ENCODE results near the gene TTC36. TPM values are rescaled to one million over a fixed set of nuclear protein-coding genes. Genes with fewer than 3 reads are reported as not detected.
A peak's percentile ranks its signal among the peaks of the same experiment; 100 is the strongest.

Gene TTC36
- total and polyA plus RNA-seq, 10 of the 15 experiments (the other 5 are each of a cell fraction or from before 2014, with no cell fraction given) = 0.28 to 0.78 (median 0.59) TPM; not detected in 7

DNA sequence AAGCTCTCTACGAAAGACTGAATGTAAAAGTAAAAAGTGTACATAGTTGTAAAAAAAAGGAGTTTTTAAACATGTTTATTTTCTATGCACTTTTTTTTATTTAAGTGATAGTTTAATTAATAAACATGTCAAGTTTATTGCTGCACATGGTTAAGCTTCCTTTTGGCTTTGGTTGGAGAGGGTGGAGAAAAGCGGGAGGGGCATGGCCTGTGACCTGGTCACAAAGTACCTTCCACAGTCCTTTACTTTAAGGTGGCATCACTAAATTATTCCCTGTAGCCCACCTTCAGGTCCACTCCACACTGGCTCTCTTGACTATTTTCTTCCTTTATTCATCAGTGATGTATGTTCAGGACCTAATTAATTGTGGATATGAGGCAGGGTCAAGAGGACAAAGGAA lies 586 bp upstream of the TTC36 start (continued):
- no peak for TF ChIP-seq TCF3 (IDR thresholded peaks at IDR 0.05; ENCODE audit: borderline replicate concordance, insufficient read depth, low read depth, low read length)

DNA sequence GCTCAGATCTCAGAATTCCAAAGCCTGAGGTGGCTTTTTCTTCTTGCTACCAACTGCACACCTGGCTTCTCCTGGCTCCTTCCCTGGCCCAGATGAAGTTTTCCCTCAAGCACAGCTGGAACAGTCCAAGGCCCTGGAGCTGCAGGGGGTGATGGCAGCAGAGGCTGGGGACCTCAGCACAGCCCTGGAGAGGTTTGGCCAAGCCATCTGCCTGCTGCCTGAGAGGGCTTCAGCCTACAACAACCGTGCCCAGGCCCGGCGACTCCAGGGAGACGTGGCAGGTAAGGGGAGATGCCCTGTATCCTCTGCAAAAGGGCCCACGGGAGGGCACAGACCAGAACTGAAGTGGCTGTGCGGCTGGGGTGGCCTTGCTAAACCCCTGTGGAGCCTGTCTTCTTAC lies 1.2 kb downstream of the TTC36 start:
- Histone ChIP-seq H4K20me1 (ENCODE audit: control insufficient read depth, insufficient read depth) (no peaks in the 10 kb centered on the region; the same call in 1 of the 2 replicates), H3K36me3 (ENCODE audit: control insufficient read depth in 2 of 2, insufficient read depth in 2 of 2, low read length in 1 of 2) (peaks cover 5 to 9% of the 10 kb centered on the region in 2 experiments), H3K27me3 (replicated peaks in 1 of 2; ENCODE audit: control insufficient read depth in 2 of 2, insufficient read depth in 2 of 2, low read length in 1 of 2) (no peaks in the 10 kb centered on the region), H3K4me1 (ENCODE audit: control insufficient read depth, insufficient read depth, low read length) (0 out of 2 replicates have a peak, but pooled peaks cover 3% of the 10 kb centered on the region), H3K4me3 (no peak overlapping the region), H3K27ac (ENCODE audit: control insufficient read depth, insufficient read depth) (no peak overlapping the region), H3K4me2 (ENCODE audit: control insufficient read depth, insufficient read depth) (no peak overlapping the region), H3K9ac (ENCODE audit: control insufficient read depth, insufficient read depth, low read length) (no peak overlapping the region), H3K79me2 (ENCODE audit: control insufficient read depth, insufficient read depth, low read length) (no peaks in the 10 kb centered on the region), H3K9me3 (replicated peaks; ENCODE audit: control insufficient read depth, insufficient read depth, low read length) (no peaks in the 10 kb centered on the region), H2AFZ (ENCODE audit: control insufficient read depth, low read depth, low read length) (no peak overlapping the region)
- intact Hi-C loops (cut with micrococcal nuclease; ENCODE audit: unreplicated experiment) = no loop called here
- CTCF ChIA-PET = no interaction called here
- POLR2A ChIA-PET = no interaction called here
- SMC1A ChIA-PET (ENCODE audit: uncharacterized antibody, unreplicated experiment) = no interaction called here
- no peak for ATAC-seq
- TF ChIP-seq SIX5 (IDR thresholded peaks at IDR 0.05; ENCODE audit: low read depth, low read length, severe bottlenecking) (no peak), HDGF (IDR thresholded peaks at IDR 0.05) (no peak)
- BruUV-seq (replicated peaks) = no TSS peak
- RAD21 ChIA-PET (ENCODE audit: unreplicated experiment) = no interaction called here
- in situ Hi-C loops (cut with MboI) = no loop called here
- FAIRE-seq = no peak
- WGBS (ENCODE audit: insufficient coverage, insufficient replicate concordance, low lambda C conversion rate, missing lambda C conversion rate) = 93% methylated on average over 6 of the region's 6 CpGs
- no peak for DNase-seq (ENCODE audit: low read depth, low spot score)

DNA sequence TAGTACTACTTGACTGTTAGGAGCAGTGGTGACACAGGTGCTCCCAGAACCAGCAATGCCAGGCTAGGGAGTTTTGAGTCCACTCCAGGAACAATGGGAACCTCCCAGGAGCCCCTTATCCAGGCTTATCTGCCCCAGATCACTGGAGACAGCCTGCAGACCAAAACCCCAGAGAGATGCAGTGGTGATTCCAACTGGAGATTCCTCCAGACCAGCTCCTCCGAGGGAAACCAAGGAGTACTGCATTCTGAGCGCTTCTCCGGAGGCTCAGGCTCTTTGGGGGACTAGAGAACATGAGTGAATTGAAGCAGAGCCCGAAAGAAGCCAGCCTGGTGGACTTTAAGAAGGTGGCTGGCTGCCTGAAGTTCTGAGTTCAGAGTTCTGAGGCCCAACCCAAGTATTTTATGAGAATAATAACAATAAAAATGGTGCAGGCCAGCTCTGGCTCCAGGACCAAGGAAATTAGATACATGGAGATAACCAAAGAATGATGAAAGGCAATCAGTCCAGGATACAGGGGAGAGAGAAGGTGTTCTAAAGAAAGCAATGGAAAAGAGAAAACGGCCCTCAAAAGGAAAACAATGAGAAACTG lies 2.4 kb downstream of the TTC36 start:
- CTCF ChIA-PET = interaction anchor here (1.6 kb wide), 1 partner anchor 86 kb away, joined by 4 read pairs; no protein-coding TSS in a partner anchor
- ATAC-seq (no peak), FAIRE-seq (no peak), DNase-seq (ENCODE audit: low read depth, low spot score) (no peak)
- peaks cover 2 to 9% of the 10 kb centered on the region in 2 experiments for H3K36me3 ChIP-seq (ENCODE audit: control insufficient read depth in 2 of 2, insufficient read depth in 2 of 2, low read length in 1 of 2)
- no TSS peak for BruUV-seq (replicated peaks)
- H2AFZ ChIP-seq (ENCODE audit: control insufficient read depth, low read depth, low read length) = no peak overlapping the region
- H3K9ac ChIP-seq (ENCODE audit: control insufficient read depth, insufficient read depth, low read length) = no peak overlapping the region
- peak overlapping the region; percentile 86; the same call in 1 of the 2 replicates for H3K4me3 ChIP-seq
- no peaks in the 10 kb centered on the region for H3K79me2 ChIP-seq (ENCODE audit: control insufficient read depth, insufficient read depth, low read length)
- SMC1A ChIA-PET (ENCODE audit: uncharacterized antibody, unreplicated experiment) = no interaction called here
- H3K4me1 ChIP-seq (ENCODE audit: control insufficient read depth, insufficient read depth, low read length) = 0 out of 2 replicates have a peak, but pooled peaks cover 3% of the 10 kb centered on the region
- POLR2A ChIA-PET = interaction anchor here (0.7 kb wide), 1 partner anchor 15 kb away, joined by 3 read pairs; no protein-coding TSS in a partner anchor
- in situ Hi-C loops (cut with MboI) = no loop called here
- RAD21 ChIA-PET (ENCODE audit: unreplicated experiment) = interaction anchor here (1.2 kb wide), 1 partner anchor 40 kb away, joined by 4 read pairs; no protein-coding TSS in a partner anchor
- no peaks in the 10 kb centered on the region for H3K9me3 ChIP-seq (replicated peaks; ENCODE audit: control insufficient read depth, insufficient read depth, low read length)
- H3K27me3 ChIP-seq (replicated peaks in 1 of 2; ENCODE audit: control insufficient read depth in 2 of 2, insufficient read depth in 2 of 2, low read length in 1 of 2) = no peaks in the 10 kb centered on the region
- no peak for TF ChIP-seq ZBED1 (IDR thresholded peaks at IDR 0.05; ENCODE audit: borderline replicate concordance)
- TF ChIP-seq EED (IDR thresholded peaks at IDR 0.05; ENCODE audit: low read depth) = no peak
- intact Hi-C loops (cut with micrococcal nuclease; ENCODE audit: unreplicated experiment) = loop anchor here (5.0 kb wide), 1 partner anchor 38 kb away; the partner anchor contains the start of gene IFT46
- no peaks in the 10 kb centered on the region; the same call in 1 of the 2 replicates for H4K20me1 ChIP-seq (ENCODE audit: control insufficient read depth, insufficient read depth)
- no peak overlapping the region for H3K27ac ChIP-seq (ENCODE audit: control insufficient read depth, insufficient read depth)
- 82% methylated on average over 5 of the region's 5 CpGs for WGBS (ENCODE audit: insufficient coverage, insufficient replicate concordance, low lambda C conversion rate, missing lambda C conversion rate)
- peak overlapping the region; percentile 95 for H3K4me2 ChIP-seq (ENCODE audit: control insufficient read depth, insufficient read depth)

All from GM12878 (cell line).